Measurements from ENCODE around the gene SLCO2B1. TPM values are rescaled to one million over a fixed set of nuclear protein-coding genes. Genes with fewer than 3 reads are reported as not detected.
A peak's percentile ranks its signal among the peaks of the same experiment; 100 is the strongest.

The SLCO2B1 gene
- total and polyA plus RNA-seq, 8 donors: 3.3 to 68.2 (median 16.0) TPM

DNA sequence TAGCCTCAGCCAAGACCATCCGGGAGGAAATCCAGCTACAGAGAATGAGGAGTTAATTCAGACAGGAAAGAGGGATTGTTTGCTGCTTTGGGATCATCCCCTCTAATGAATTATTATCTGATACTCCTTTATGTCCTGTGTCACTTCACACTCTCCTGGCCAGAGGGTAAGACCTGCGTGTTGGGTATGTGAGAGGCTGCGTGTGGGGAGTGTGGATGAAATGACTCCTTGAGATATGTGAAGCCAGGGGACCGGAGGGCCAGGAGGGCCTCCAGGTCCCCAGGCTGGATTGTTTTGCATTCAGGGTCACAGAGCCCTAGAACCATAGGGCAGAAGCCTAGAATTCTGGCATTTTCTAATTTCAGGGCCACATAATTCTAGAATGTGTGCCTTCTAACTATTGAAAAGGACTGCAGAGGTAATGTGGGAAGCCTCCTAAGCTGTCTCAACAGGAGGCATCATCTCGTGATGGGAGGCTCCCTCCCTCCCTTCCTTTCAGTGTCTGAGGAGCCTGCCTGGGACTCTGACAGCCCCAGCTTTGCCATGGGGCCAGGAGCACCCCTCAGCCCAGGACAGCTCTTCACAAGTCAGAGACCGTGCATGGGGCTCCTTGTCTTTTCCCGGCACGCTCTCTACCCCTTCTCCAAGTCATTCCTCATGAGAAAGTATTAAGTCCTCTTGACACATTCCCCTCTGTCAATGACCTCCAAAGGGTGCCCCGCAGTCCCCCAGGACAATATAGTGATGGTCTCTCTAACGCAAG, 93.3 kb downstream of the SLCO2B1 start:
- no peak overlapping the region for H3K27ac ChIP-seq
- H3K9me3 ChIP-seq: no peaks in the 10 kb centered on the region
- H3K4me1 ChIP-seq: peaks cover 22 to 24% (median 23%) of the 10 kb centered on the region in 4 donors
- 79 to 85% (median 83%) methylated on average over 10 of the region's 10 CpGs for WGBS, 5 donors
- DNase-seq: peak in 1 of 2 donors; percentile 22
- no peaks in the 10 kb centered on the region for H3K36me3 ChIP-seq
- intact Hi-C loops (cut with DNase I; ENCODE audit: low total_unique reads): no loop called here
- H3K4me3 ChIP-seq: no peak overlapping the region
- H3K27me3 ChIP-seq: peaks cover 0 to 54% (median 35%) of the 10 kb centered on the region in 3 donors
- TF ChIP-seq EP300 (IDR thresholded peaks at IDR 0.05) (no peak), POLR2A (IDR thresholded peaks at IDR 0.05) (no peak), POLR2AphosphoS5 (IDR thresholded peaks at IDR 0.05) (no peak)
- TF ChIP-seq, protein P1, sequence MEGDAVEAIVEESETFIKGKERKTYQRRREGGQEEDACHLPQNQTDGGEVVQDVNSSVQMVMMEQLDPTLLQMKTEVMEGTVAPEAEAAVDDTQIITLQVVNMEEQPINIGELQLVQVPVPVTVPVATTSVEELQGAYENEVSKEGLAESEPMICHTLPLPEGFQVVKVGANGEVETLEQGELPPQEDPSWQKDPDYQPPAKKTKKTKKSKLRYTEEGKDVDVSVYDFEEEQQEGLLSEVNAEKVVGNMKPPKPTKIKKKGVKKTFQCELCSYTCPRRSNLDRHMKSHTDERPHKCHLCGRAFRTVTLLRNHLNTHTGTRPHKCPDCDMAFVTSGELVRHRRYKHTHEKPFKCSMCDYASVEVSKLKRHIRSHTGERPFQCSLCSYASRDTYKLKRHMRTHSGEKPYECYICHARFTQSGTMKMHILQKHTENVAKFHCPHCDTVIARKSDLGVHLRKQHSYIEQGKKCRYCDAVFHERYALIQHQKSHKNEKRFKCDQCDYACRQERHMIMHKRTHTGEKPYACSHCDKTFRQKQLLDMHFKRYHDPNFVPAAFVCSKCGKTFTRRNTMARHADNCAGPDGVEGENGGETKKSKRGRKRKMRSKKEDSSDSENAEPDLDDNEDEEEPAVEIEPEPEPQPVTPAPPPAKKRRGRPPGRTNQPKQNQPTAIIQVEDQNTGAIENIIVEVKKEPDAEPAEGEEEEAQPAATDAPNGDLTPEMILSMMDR (IDR thresholded peaks at IDR 0.05): no peak

DNA sequence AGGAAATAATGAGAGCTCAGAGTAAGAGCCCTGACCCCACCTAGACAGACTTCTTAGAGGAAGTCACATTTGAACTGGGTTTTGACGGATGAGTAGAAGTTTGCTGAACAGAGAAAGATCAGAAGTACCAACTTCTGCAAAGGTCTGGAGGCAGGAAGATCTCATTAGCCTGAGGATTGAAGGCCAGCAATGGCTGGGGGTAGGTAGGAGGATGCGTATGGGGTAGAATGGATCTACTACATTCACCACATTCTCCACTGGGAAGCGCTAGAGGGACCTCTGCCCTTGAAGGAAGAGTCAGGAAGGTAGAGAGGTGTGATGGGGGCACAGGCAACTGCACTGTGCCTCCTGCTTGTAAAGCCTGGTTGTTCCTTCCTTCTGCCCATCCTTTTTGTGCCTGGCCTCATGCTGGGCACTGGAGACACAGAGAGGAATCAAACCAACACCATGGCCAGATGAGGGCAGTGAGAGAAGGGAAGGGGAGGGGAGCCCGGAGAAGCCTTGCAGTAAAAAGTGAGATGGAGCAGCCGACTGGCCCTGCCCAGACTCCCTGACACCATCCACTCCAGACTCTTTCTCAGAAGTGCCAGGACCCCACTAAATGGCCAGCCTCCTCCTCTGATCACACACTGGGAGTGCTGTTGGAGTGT, 94.6 kb downstream of the SLCO2B1 start:
- H3K4me3 ChIP-seq: no peak overlapping the region
- no peaks in the 10 kb centered on the region for H3K9me3 ChIP-seq
- peak in 1 of 2 donors; percentile 8 for DNase-seq
- no peaks in the 10 kb centered on the region for H3K36me3 ChIP-seq
- peaks cover 0 to 50% (median 28%) of the 10 kb centered on the region in 3 donors for H3K27me3 ChIP-seq
- 73 to 86% (median 80%) methylated on average over 5 of the region's 5 CpGs for WGBS, 5 donors
- H3K27ac ChIP-seq: no peak overlapping the region
- intact Hi-C loops (cut with DNase I; ENCODE audit: low total_unique reads): loop anchor here (5.0 kb wide), 2 partner anchors 103 to 223 kb away; no protein-coding TSS in a partner anchor
- TF ChIP-seq, protein P1 (IDR thresholded peaks at IDR 0.05): no peak
- no peak for TF ChIP-seq EP300 (IDR thresholded peaks at IDR 0.05)
- TF ChIP-seq POLR2AphosphoS5 (IDR thresholded peaks at IDR 0.05): no peak
- peaks cover 16 to 21% (median 19%) of the 10 kb centered on the region in 4 donors for H3K4me1 ChIP-seq

DNA sequence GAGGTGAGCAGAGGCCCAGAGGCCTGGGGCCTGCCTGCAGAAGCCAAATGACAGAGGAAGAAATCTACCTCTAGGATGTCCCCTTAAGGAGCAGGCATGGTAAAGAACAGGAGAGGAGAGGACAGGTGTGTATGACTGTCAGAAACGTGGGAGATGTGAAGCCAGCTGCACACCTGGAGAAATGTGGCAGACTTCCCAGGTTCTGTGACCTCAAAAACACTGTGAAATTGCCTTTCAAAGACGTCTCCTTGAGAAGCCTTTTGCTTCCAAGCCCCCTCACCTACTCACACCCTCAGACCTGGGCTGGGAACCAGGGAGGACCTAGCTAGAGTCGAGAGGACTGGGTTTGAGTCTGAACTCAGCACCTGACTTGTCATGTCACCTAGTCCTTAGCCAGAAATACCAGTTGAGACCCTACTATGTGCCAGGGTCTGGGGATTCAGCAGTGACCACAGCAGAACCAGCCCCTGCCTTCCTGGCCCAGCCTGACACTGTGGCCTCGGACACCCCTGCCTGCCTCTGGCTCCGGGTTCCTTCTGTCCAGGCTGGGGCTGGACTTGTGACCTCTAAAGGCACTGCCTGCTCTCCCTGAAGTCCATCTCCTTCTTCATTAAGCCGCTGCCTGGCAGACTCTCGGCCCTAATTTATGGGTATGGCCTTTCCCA, 95.2 kb downstream of the SLCO2B1 start:
- Histone ChIP-seq H3K27me3 (peaks cover 0 to 47% (median 21%) of the 10 kb centered on the region in 3 donors), H3K36me3 (no peaks in the 10 kb centered on the region), H3K27ac (no peak overlapping the region), H3K9me3 (no peaks in the 10 kb centered on the region), H3K4me1 (peaks cover 9 to 14% (median 12%) of the 10 kb centered on the region in 4 donors), H3K4me3 (no peak overlapping the region)
- no peak for DNase-seq
- TF ChIP-seq POLR2AphosphoS5 (IDR thresholded peaks at IDR 0.05) (no peak), POLR2A (IDR thresholded peaks at IDR 0.05) (no peak), EP300 (IDR thresholded peaks at IDR 0.05) (no peak)
- TF ChIP-seq, protein P1 (IDR thresholded peaks at IDR 0.05): no peak
- intact Hi-C loops (cut with DNase I; ENCODE audit: low total_unique reads): loop anchor here (5.0 kb wide), 2 partner anchors 104 to 224 kb away; no protein-coding TSS in a partner anchor
- WGBS, 5 donors: 56 to 70% (median 64%) methylated on average over 7 of the region's 7 CpGs
